CD1c-positive myeloid dendritic cell (primary cell): ENCODE results near the gene PAX5.
A peak's percentile ranks its signal among the peaks of the same experiment; 100 is the strongest.

ENCODE experiments used
- DNase-seq: peaks from one replicate; pipeline ENCODE4 v3.0.0-alpha.2; 2016; ENCODE audit errors: extremely low spot score

The PAX5 gene

DNA sequence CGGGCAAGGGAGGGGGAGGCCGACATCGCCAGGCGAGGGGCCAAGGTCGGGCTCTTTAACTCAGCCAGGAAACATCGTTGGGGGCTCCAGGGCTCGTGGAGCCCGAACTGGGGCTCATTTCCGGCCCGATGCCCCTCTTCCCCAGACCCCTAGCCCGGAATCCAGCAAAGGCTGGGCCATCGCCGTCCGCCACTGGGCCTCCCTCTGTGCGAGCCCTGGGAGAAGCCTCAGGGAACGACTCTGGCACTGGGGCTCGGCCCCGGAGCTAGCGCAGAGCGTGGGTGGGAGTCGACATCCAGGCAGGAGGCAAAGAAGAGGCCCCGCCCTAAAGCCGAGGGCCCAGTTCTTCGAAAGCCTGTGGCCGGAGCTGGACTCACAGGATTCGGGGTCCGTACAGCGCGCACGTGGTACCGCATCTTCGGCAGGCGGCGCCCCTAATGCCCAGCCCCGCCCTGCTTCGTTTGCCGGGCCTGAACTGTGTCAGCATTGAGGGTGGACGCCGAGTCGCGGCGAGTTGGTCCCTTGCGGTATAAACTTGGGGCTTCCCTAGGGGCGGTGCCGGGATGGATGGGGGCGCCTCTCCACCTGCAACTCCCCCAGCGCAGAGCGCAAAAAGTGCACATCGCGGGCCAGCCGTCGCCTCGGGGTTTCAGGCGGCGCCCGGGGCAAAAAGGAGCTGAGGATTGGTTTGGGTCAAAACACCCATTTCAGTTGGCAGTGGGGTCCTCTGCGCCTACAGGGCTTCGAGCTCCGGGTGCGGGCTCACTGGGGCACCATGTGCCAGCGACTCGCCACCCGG is 3.6 kb upstream of the PAX5 start:
- DNase-seq: peak; percentile 24

GRCh38 chr9:37036776-37037502 is 2.9 kb upstream of the PAX5 start:
- DNase-seq: peak; percentile 51

GRCh38 chr9:37036371-37036775 is 2.3 kb upstream of the PAX5 start:
- DNase-seq: no peak

GRCh38 chr9:37035648-37036370 is 1.7 kb upstream of the PAX5 start:
- no peak for DNase-seq

GRCh38 chr9:37034938-37035647 is 1.0 kb upstream of the PAX5 start:
- no peak for DNase-seq

- DNase-seq: peak; percentile 79
Measured at GRCh38 chr9:37034305-37034937, 353 bp upstream of the PAX5 start.

DNA sequence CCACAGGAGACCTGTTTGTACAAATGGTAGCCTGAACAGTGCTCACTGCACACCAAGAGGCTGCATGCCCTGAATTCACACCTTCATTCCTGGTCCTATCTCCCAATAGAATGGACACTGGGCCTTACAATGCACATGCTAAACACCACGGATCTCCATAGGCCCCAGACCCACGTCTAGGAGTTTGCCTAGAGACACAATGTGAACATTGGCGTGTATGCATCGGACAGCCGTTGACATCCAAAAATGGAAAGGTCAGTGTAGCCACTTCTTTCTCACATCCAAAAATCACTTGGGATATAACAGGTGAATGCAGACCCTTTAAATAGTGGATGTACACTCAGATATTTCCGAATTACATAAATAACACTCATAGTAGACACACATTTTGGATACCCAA is 927 bp downstream of the PAX5 start:
- no peak for DNase-seq

GRCh38 chr9:37032713-37033112 is 1.4 kb downstream of the PAX5 start:
- DNase-seq: no peak

GRCh38 chr9:37031902-37032301 is 2.2 kb downstream of the PAX5 start:
- no peak for DNase-seq

DNA sequence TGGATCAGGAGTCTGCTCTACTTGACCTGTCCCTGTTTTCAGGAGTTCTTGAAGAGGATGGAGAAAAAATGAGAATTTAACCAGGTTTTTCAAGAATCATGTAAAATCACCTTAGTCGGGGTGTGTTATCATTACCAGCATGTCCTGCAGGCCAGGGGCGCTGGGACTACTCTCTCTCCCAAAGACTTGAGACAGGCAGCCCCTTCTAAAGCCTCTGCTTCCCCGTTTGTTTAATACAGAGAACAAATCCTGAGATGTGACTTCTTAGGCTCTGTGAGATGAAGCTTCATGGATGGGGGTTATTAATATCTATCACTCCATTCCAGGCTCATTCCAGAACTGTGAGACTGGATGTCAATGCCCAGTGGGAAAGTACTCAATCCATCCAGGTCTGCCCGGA is 3.0 kb downstream of the PAX5 start:
- no peak for DNase-seq

GRCh38 chr9:37030611-37030939 is 3.5 kb downstream of the PAX5 start:
- no peak for DNase-seq

DNA sequence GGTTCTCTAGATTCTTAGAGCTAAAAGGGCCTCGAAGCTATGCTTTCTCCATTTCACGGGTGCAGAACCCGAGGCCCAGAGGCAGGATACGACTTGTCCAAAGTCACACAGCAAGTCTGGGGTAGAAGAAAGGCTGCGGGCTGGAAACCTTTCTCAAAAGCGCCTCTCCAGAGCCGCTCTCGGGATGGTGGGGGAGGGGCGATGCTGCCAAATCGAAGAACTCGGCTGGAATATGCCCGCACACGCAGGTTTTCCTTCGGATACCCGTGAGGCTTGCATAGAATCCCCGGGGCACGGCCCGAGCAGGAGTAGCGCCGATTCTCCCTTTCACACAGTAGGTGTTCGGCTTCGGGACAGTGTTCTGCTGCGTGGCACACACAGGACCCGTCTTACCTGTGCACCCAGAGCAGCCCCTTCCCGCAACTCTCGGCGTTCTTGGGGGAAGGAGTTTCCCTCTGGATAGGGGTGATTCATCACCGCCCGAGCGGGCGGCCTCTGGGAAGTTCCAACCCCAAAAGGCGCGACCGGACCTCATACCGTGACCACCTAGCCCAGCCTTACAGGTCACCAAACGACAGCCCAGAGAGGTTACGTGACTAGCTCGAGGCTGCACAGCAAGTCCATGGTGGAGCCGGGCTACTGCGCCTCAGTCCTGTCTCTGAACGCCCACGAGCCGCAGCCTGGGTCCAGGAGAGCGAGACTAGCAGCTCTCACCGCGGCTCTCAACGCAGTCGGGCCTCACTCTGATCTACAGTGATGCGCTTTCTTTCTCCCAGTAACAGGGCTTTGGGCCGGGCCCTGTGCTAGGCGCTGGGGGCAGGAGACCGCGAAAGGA is 4.1 kb downstream of the PAX5 start:
- no peak for DNase-seq

- no peak for DNase-seq
Measured at GRCh38 chr9:37029304-37029775, 4.7 kb downstream of the PAX5 start.

DNA sequence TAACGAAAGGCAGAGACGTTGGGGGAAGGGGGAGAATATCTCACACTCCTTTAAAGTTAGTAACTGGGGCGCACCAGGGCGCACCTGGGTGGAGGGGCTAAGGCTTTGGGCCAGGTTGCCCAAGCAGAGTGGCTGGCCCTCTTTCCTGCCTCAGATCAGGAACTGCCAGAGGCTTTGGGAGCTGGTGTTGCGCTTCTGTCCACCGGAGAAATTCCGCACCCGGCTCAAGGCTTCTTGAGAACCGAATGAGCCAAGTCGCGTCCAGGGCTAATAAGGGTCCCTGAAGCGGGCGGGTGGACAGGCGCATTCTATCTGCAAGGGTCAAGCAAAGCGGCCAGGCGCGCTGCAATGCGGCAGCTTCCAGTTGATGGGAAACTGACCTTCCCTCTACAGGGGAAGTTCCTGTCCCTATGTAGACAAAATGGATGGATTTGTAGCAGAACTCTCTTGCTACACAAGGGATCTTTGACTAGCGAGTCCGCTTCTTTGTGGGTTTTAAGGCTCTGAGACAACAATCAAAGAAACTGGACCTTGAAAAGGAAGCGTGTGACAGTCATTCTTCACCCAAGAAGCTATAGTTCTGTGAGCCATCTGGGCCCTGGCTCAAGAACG is 5.5 kb downstream of the PAX5 start:
- DNase-seq: no peak

GRCh38 chr9:37027582-37028419 is 6.3 kb downstream of the PAX5 start:
- DNase-seq: peak; percentile 87

- DNase-seq: no peak
Measured at GRCh38 chr9:37026931-37027581, 7.0 kb downstream of the PAX5 start.

GRCh38 chr9:37026113-37026930 is 7.7 kb downstream of the PAX5 start:
- no peak for DNase-seq

DNA sequence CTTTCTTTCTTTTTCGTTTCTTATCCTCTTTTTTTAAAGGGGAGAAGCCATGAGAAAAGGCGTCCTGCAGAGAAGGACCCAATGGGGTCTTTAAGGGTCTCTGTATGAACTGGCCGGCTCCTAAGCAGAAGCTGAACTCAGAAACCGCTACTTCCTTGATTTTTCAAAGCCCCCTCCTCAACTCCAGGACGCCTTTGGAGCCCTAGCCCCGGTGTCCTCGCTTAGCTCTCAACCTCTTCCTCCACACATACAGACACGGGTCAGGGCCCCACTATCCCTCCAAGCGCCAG is 8.3 kb downstream of the PAX5 start:
- DNase-seq: no peak
